ENCODE results near the gene NKD1. TPM values are rescaled to one million over a fixed set of nuclear protein-coding genes. Genes with fewer than 3 reads are reported as not detected.

The NKD1 gene
- total RNA-seq, 2 donors from 2014 or later, result 7.0 to 13.8 TPM

DNA sequence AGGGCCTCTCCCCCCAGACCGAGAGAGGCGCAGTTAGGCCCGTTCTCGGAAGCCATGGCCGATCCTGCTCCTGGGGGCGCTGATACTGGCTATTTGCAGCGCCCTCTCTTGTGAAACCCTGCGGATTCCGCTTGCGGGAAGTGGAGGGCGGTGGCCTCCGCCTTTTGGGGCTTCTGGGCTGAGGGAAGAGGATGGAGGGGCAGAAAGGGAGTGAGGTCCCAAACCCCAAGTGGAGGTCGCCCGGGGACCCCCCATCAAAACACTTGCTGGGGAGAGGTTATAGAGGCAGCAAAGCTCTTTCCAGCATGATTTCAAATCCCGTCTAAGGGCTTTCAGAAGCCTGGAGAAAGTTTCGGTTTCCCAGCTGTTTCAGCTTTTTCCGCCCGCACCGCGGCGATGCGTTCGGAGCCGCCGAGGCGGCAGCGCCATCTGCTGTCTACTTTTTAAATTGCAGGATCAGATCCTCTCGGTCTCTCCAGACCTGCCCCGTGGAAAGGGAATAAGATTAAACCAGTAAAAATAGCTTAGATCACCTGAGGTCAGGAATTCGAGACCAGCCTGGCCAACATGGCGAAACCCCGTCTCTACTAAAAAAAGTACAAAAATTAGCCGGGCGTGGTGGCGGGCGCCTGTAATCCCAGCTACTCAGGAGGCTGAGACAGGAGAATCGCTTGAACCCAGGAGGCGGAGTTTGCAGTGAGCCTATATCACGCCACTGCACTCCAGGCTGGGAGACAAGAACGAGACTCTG lies 117.1 kb downstream of the NKD1 start:
- 18% methylated on average over 40 of the region's 40 CpGs for WGBS
- peak overlapping the region; percentile 21 for H3K4me3 ChIP-seq
- intact Hi-C loops (cut with DNase I), result loop anchor here (1.0 to 10.0 kb wide), 5 partner anchors 82 to 641 kb away; partner anchors contain the start of gene CNEP1R1
- no peaks in the 10 kb centered on the region for H3K9me3 ChIP-seq
- H3K27ac ChIP-seq, result no peak overlapping the region
- H3K4me1 ChIP-seq (replicated peaks), result no peaks in the 10 kb centered on the region
- TF ChIP-seq, protein P1, sequence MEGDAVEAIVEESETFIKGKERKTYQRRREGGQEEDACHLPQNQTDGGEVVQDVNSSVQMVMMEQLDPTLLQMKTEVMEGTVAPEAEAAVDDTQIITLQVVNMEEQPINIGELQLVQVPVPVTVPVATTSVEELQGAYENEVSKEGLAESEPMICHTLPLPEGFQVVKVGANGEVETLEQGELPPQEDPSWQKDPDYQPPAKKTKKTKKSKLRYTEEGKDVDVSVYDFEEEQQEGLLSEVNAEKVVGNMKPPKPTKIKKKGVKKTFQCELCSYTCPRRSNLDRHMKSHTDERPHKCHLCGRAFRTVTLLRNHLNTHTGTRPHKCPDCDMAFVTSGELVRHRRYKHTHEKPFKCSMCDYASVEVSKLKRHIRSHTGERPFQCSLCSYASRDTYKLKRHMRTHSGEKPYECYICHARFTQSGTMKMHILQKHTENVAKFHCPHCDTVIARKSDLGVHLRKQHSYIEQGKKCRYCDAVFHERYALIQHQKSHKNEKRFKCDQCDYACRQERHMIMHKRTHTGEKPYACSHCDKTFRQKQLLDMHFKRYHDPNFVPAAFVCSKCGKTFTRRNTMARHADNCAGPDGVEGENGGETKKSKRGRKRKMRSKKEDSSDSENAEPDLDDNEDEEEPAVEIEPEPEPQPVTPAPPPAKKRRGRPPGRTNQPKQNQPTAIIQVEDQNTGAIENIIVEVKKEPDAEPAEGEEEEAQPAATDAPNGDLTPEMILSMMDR (IDR thresholded peaks at IDR 0.05), result peak; percentile 87 to 93 (median 88)
- TF ChIP-seq POLR2A (IDR thresholded peaks at IDR 0.05), result no peak
- peak; percentile 66 for DNase-seq (ENCODE audit: low spot score)
- H3K27me3 ChIP-seq (replicated peaks; ENCODE audit: insufficient read depth), result no peaks in the 10 kb centered on the region
- no peaks in the 10 kb centered on the region for H3K36me3 ChIP-seq

DNA sequence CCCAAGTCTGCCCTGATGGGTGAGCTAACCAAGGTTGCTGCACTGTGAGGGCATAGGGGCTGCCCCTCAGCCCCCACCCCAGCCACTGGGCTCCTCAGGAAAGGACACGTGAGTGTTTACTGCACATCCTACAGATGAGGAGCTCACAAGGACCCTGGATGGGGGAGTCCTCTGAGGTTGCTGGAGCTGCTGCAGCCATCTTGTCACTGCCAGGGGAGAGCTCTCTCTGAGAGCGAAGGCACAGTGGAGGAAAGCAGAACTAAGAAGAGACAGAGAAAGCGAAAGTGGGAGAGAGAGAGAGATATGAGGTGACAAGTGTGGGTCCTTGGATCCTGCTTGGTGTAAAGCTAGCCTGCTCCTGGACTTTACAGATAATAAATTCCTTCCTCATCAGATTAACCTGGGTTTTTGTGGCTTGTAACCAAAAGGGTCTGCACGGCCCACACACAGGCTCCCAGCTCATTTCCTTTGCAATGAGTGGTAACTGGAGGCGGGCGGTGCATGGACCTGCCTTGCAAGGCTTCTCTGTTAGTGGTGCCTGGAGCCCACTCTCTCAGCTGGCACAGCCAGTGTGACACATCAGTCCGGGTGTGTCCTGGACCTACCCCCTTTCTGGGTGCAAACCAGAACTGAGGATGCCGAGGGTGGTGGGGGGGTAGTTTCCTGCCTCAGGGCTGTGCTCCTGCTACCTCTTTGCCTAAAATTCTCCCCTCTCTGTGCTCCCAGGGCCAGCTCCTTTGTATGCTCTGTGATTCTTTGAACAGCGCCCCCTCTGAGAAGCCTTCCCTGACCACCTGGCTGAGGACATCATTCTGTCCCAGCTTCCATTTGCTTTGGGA lies 118.7 kb downstream of the NKD1 start:
- Histone ChIP-seq H3K36me3 (no peaks in the 10 kb centered on the region), H3K9me3 (no peaks in the 10 kb centered on the region), H3K27me3 (replicated peaks; ENCODE audit: insufficient read depth) (no peaks in the 10 kb centered on the region), H3K27ac (no peak overlapping the region), H3K4me3 (no peak overlapping the region), H3K4me1 (replicated peaks) (no peaks in the 10 kb centered on the region)
- TF ChIP-seq POLR2A (IDR thresholded peaks at IDR 0.05), result no peak
- no peak for TF ChIP-seq POLR2AphosphoS5 (IDR thresholded peaks at IDR 0.05)
- TF ChIP-seq, protein P1 (IDR thresholded peaks at IDR 0.05), result no peak
- no peak for DNase-seq (ENCODE audit: low spot score)
- 78% methylated on average over 9 of the region's 9 CpGs for WGBS
- intact Hi-C loops (cut with DNase I), result loop anchor here (5.0 to 10.0 kb wide), 3 partner anchors 80 to 642 kb away; partner anchors contain the start of gene CNEP1R1

DNA sequence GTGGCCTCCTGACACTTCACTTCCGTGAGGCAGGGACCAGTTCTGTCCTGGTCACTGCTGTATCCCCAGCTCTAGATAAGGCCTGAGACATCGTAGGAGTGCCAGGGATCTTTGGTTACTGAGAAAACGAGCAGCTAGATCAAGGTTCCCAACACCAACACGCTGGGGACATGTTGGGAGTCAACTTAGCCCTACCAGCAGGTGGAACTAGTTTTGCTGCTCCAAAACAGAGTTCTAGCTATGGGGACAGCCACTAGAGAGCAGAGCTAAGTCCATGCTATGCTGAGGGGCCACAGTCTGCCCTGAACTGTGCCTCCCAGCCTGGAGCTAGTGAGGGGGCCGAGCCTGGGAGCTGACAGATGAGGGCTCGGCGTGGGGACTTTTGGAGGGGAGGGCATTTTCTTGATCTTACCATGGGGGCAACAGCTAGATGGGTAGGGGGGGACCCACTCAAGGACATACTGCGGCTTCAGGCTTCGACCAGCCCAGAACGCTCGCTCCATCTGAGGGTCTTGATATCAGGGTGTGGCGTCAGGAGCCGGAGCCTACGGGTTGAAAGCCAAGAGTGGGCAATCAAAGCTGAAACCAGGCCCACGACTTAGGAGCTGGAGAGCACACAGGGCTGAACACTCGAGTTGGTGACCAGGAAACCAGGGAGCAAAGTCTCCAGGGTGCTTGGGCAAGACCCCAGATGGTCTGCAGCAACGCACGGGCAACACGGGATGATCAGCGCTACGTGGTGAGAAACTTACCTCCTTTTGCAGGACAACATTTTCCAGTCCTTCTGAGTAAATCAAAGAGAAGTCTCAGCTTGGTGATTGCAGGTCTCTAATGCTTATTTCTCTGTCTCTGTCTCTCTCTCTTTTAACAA lies 119.5 kb downstream of the NKD1 start:
- H3K27me3 ChIP-seq (replicated peaks; ENCODE audit: insufficient read depth), result no peaks in the 10 kb centered on the region
- intact Hi-C loops (cut with DNase I), result loop anchor here (5.0 to 10.0 kb wide), 3 partner anchors 80 to 643 kb away; partner anchors contain the start of gene CNEP1R1
- no peak overlapping the region for H3K4me3 ChIP-seq
- no peaks in the 10 kb centered on the region for H3K9me3 ChIP-seq
- WGBS, result 86% methylated on average over 21 of the region's 21 CpGs
- H3K36me3 ChIP-seq, result no peaks in the 10 kb centered on the region
- H3K4me1 ChIP-seq (replicated peaks), result no peaks in the 10 kb centered on the region
- no peak for DNase-seq (ENCODE audit: low spot score)
- TF ChIP-seq, protein P1 (IDR thresholded peaks at IDR 0.05), result peak in 1 of 4 experiments; percentile 6
- no peak for TF ChIP-seq POLR2AphosphoS5 (IDR thresholded peaks at IDR 0.05)
- no peak for TF ChIP-seq POLR2A (IDR thresholded peaks at IDR 0.05)
- H3K27ac ChIP-seq, result no peak overlapping the region

DNA sequence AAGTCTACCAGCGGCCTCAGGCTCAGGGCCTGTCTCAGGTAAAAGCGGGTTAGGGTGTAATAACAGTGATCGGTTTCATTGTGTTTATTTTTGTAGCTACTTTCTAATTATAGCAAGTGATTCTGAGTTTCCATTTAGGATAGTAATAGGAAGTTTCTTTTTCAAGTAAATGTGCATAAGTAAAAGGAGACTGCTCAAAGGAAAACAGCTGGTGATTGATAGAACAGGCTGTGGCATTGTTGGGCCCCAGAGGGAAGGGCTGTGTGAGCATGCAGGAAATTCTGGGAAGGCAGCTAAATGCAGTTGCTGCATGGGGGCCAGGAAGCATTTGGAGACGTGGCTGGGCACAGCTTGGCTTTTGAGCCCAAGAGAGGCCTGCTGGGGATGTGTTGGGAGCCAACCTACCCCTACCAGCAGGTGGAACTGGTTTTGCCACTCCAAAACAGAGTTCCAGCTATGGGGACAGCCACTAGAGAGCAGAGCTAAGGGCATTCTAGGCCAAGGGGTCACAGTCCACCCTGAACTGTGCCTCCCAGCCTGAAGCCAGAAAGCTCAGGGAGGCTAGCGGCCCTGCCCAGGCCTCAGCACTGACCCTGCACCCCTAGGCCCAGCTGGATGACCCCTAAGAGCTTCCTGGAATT lies 120.3 kb downstream of the NKD1 start:
- Histone ChIP-seq H3K27ac (no peak overlapping the region), H3K4me1 (replicated peaks) (no peaks in the 10 kb centered on the region), H3K9me3 (no peaks in the 10 kb centered on the region), H3K4me3 (no peak overlapping the region), H3K27me3 (replicated peaks; ENCODE audit: insufficient read depth) (no peaks in the 10 kb centered on the region), H3K36me3 (no peaks in the 10 kb centered on the region)
- intact Hi-C loops (cut with DNase I), result loop anchor here (5.0 to 10.0 kb wide), 3 partner anchors 79 to 644 kb away; partner anchors contain the start of gene CNEP1R1
- 44% methylated on average over 5 of the region's 5 CpGs for WGBS
- TF ChIP-seq, protein P1 (IDR thresholded peaks at IDR 0.05), result peak in 2 of 4 experiments; percentile 17 to 28
- TF ChIP-seq POLR2A (IDR thresholded peaks at IDR 0.05) (no peak), POLR2AphosphoS5 (IDR thresholded peaks at IDR 0.05) (no peak)
- DNase-seq (ENCODE audit: low spot score), result no peak
